GM18508 (cell line): ENCODE measurements around the gene NECTIN3.

Experiments
- ATAC-seq: cut with Tn5 transposase; IDR thresholded peaks from one replicate; pipeline ENCODE4 v1.9.1; 2021; ENCODE audit warnings: moderate number of reproducible peaks; ENCODE audit not compliant: insufficient read depth, unreplicated experiment

Gene NECTIN3

GRCh38 chr3:111194048-111194447 is 122.4 kb downstream of the NECTIN3 start:
- no peak for ATAC-seq

DNA sequence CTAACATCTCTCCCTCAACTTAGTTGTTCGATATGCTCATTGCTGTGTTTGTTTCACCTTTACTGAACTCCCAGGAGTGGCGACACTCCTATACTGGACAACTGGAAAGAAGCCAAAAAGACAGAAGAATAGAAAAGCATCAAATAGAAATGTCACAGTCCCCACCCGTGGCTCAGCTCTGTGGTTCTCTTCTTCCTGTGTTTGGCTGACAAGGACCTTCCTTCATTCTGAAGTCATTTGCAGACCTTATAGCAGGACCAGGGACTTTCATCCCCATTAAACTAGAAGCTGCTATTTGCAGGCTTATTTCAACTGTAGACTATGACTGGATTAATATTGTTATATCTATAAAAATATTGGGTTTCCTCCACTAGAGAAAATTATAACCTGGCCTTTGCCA is 125.9 kb downstream of the NECTIN3 start:
- no peak for ATAC-seq

DNA sequence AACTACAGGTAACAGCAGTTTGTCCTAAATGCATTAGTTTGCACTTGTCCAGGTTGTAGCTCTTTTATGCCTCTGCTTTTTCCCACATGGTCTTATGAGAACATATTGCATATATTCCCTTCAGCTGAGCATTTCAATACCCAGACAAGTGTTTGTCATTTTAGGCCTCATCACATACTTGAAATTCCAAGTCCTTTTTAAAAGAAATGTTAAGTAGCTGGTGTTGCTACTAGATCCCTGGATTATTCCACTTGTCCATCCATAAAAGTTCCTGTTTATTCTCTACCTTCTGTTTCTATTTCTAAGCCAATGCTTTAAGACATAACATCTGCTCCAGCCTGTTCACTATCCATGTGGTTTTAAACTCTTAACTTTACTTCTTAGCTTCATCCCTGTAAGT is 128.4 kb downstream of the NECTIN3 start:
- no peak for ATAC-seq

GRCh38 chr3:111210003-111210711 is 138.5 kb downstream of the NECTIN3 start:
- ATAC-seq: no peak

- ATAC-seq: no peak
Observed at GRCh38 chr3:111210866-111211564, 139.4 kb downstream of the NECTIN3 start.

GRCh38 chr3:111212511-111212910 is 140.9 kb downstream of the NECTIN3 start:
- no peak for ATAC-seq

- no peak for ATAC-seq
Observed at GRCh38 chr3:111215481-111215880, 143.9 kb downstream of the NECTIN3 start.

- no peak for ATAC-seq
Observed at GRCh38 chr3:111218615-111219014, 147.0 kb downstream of the NECTIN3 start.

GRCh38 chr3:111227216-111227615 is 155.6 kb downstream of the NECTIN3 start:
- ATAC-seq: no peak

- no peak for ATAC-seq
Observed at GRCh38 chr3:111229301-111229700, 157.7 kb downstream of the NECTIN3 start.

DNA sequence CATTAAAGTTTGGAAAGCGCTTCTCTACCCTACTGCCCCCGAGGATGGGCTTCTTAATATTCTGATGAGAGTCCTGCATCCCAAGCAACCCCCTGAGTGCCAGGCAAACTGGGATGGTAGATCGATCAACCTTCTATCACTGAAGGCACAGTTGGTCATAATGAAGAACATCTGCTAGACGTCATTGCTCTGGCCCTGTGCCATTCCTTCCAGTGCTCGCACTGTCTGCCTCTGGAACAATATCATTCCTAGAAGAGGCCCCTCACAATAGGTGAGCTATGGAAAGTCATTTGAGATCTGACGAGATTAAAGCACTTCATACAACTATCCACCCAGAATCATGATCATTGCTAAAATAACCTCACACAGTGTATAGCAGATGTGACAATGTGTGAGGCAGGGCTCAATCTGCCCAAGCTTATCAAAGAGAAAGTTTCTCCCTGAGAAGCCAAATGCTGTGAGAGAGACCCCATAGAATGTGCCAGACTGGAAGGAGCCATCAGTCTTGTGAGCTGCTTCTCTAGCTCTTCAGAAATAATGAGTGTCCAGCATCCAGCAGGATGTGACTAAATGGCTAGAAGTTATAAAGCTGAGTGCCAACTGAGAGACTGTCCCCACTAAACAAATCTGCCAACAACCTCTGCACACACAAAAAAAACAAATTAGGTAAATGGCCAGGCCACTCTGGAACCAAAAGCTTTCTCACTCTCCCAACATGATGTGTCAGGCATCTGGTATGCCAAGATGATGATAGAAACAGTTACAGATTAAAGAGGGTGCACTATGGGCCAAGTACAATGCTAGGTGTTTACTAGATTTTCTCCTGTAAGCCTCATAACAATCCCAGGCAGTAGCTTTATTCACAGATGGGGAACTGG is 165.5 kb downstream of the NECTIN3 start:
- no peak for ATAC-seq

DNA sequence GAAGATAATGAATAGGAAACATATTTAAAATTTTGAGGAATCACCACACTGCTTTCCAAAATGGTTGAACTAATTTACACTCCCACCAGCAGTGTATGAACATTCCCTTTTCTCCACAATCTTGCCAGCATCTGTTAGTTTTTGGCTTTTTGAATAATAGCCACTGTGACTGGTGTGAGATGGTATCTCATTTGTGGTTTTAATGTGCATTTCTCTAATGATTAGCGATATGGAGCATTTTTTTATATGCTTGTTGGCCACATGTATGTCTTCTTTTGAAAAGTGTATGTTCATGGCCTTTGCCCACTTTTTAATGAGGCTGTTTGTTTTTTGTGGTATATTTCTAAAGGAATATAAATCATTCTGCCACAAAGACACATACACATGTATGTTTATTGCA is 166.3 kb downstream of the NECTIN3 start:
- no peak for ATAC-seq

GRCh38 chr3:111238885-111239284 is 167.3 kb downstream of the NECTIN3 start:
- peak; percentile 100 for ATAC-seq

- ATAC-seq: no peak
Observed at GRCh38 chr3:111241960-111242359, 170.3 kb downstream of the NECTIN3 start.
